GM13976 (cell line): ENCODE measurements around the gene SFSWAP.
"Not testable (repeated sequence)": the region's sequence is repeated elsewhere in the genome, so short reads cannot be mapped to it uniquely, and the experiment has no call there.

ENCODE experiments used
- DNase-seq: peaks from one replicate; pipeline ENCODE4 v3.0.0; 2012; ENCODE audit warnings: low spot score
- in situ Hi-C: fragments of 300-500 bp; cut with MboI; formaldehyde crosslinking; loops from one replicate; pipeline ENCODE4 v1.12.0; 2022; ENCODE audit warnings: low sequenced_read_pairs, mixed read lengths, inconsistent platforms; ENCODE audit not compliant: unreplicated experiment
- TF ChIP-seq, protein P1 (sequence below): IDR thresholded peaks from 2 replicates; pipeline ENCODE4 v1.5.1; 2012; ENCODE audit warnings: borderline replicate concordance, mild to moderate bottlenecking; ENCODE audit not compliant: insufficient read depth; ENCODE audit errors: extremely low read depth, missing control alignments, control extremely low read depth

Gene SFSWAP

DNA sequence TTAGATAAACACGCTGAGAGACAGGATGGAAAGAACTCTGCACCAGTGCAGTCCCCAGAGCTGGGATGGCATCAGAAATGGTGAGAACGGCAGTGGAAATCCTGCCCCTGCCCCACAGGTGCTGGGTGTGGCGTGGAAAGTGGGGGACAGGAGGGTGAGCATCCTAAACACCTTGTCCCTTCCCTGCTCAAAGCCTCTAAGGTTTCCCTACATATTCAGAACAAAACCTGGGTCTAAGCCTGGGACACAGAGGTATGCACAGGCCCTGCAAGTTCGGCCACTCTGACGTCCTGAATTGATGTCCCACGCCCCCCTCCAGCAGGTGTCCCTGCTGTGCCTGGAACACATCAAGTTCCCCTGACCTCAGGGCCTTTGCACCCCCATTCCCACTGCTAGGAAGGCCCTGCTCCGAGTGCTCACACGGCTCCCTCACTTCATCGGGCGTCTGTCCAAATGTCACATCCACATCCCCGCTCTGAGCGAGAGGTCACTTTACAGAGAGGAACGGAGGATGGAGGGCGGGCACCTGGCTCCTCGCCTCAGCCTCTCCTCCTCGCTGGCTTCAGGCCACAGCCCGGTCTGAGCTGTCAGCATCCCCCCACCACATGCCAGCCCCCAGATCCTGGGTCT is 38.5 kb upstream of the SFSWAP start:
- DNase-seq, result peak; percentile 16
- in situ Hi-C loops, result no loop called here
- TF ChIP-seq, protein P1, sequence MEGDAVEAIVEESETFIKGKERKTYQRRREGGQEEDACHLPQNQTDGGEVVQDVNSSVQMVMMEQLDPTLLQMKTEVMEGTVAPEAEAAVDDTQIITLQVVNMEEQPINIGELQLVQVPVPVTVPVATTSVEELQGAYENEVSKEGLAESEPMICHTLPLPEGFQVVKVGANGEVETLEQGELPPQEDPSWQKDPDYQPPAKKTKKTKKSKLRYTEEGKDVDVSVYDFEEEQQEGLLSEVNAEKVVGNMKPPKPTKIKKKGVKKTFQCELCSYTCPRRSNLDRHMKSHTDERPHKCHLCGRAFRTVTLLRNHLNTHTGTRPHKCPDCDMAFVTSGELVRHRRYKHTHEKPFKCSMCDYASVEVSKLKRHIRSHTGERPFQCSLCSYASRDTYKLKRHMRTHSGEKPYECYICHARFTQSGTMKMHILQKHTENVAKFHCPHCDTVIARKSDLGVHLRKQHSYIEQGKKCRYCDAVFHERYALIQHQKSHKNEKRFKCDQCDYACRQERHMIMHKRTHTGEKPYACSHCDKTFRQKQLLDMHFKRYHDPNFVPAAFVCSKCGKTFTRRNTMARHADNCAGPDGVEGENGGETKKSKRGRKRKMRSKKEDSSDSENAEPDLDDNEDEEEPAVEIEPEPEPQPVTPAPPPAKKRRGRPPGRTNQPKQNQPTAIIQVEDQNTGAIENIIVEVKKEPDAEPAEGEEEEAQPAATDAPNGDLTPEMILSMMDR, result no peak

DNA sequence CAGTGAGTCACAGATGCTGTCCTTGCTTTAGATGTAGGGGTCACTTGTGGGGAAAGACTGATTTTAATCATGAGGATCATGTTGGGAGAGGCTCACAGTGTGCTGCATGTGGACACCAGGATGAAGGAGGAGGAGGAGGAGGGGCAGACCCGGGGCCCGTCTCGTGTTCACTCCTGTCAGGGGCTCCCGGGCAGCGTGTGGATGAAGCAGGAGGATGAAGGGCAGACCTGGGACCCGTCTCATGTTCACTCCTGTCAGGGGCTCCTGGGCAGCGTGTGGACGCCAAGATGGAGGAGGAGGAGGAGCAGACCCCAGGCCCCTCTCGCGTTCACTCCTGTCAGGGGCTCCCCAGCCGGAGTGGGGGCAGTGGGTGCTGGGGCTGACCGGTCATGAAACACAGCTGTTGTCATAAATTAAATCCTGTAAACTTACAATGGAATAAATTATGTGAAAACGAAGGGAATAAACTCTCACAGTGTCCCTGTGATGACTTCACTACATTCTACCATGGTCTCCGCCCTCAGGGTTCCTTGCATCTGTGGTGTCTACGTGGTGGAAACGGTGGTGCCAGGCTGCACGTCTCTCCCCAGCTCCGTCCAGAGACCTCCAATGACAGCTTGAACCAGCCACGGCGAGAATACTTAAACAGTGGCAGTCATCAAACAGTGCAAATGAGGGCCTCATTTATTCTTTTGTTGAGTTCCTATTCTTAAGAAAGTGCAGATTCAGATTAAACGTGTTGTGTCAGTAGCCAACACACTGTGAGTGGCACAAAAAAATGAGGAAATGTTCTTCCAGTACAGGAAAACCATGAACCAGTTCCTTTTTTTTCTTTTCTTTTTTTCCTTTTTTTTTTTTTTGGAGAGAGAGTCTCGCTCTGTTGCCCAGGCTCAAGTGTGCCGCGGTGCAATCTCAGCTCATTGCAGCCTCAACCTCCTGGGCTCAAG is 37.7 kb upstream of the SFSWAP start:
- TF ChIP-seq, protein P1, result no peak
- in situ Hi-C loops, result no loop called here
- DNase-seq, result no peak

DNA sequence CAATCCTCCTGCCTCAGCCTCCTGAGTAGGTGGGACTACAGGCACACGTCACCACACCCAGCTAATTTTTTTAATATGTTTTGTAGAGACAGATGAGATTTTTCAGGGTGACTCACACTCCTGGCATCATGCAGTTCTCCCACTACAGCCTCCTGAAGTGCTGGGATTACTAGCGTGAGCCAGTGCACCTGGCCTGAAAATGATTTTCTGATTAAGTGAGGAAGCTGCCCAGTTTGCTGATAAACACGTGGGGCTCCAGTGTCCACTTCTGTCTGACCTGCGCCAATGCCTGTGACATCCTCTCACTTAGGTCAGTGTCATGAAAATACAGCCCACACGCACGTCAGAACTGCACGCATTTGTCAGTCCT is 37.0 kb upstream of the SFSWAP start:
- in situ Hi-C loops, result no loop called here
- no peak for DNase-seq
- TF ChIP-seq, protein P1, result no peak

DNA sequence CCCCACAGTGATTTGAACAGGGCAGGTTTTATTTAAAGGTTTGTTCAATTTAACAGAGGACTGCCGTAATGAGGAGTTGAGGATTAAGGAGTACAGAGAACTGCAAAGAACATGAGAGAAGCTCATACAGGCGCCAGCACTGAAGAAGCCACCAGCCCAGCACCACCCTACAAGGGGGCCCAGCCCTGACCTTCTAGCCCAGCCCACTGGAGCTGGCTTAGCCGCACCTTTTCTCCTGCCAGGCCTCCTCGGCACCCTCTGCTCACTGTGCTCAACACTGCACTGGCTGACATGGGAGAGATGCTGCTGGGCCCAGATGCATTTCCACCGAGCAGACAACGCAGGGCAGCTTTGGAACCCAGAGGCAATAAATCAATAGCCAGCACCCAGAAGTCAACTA is 36.5 kb upstream of the SFSWAP start:
- TF ChIP-seq, protein P1, result no peak
- peak; percentile 9 for DNase-seq
- in situ Hi-C loops, result no loop called here

DNA sequence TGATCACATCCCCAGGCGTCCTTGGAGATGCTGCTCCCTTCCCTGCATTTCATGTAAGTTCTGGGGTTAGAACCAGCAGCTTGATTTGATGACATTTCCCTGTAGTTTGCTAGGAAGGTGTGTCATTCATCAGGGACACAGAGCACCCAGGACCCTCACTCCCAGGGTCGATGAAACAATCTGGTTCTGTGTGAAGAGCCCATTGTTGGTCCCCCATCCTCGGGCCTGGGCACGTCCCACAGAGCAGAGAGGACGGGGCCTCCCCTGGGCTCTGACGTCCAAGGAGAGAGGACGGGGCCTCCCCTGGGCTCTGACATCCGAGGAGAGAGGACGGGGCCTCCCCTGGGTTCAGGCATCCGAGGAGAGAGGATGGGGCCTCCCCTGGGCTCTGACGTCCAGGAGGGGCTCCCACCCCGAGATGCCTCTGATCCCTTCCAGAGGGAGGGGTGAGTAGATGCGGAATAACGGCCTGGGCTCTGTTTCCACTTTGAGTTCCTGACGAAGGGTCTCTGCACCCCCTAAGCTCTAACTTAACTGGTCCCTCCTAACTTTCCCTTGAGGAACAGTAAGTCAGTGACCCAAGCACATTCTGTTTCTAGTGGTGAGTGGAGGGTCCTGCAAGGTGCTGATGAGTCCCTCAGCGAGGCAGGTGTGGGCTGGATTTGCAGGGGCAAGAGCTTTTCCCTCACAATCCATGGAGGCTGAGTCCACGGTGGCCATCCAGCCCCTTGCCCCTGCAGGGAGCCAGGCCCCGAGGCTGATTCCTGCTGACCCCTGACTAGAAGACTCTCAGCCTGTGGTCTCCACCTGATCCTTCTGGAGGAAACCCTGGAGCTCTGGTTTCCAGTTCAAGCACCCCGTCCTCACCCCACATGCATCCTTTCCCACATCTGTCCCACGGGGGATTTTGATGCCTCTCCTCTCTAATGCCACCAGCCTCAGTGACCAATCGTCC is 35.5 kb upstream of the SFSWAP start:
- in situ Hi-C loops, result no loop called here
- TF ChIP-seq, protein P1, result no peak
- peak; percentile 13 for DNase-seq

DNA sequence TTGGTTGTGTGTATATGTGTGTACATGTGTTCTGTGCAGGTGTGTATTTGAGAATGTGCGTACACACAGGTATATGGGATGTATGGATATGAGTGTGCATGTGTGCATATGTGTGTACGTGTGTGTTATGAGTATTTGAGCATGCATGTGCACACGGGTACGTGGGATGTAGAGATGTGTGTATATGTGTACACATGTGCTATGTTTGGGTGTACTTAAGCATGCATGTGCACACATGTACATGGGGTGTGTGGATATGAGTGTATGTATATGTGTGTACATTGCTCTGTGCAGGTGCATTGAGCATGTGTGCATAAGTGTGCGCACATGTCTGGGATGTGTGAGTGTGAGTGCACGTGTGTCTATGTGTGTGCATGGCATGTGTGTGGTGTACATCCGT is 34.3 kb upstream of the SFSWAP start:
- DNase-seq, result no peak
- in situ Hi-C loops, result no loop called here
- TF ChIP-seq, protein P1, result no peak

DNA sequence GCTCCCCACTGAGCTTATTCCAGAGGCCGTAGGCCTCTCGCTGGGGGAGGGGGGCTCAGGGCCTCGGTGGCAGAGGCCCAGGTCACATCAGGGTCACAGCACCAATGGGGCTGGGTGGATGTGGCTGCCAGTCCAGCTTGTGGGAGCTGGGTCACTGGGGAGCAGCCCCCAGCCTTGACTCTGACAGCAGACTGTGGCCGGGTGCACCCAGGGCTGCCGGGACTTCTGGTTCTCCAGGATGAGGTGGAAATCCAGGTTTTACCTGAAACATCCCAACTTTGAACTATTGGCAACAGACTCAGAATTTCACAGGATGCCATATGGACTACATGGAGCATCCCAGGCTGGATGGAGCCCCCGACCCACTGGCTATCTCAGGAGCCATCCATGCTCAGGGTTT is 33.8 kb upstream of the SFSWAP start:
- DNase-seq, in situ Hi-C loops: not testable (repeated sequence)
